K562 (cell line): ENCODE results near the gene DEGS1. TPM values are rescaled to one million over a fixed set of nuclear protein-coding genes. Genes with fewer than 3 reads are reported as not detected.
A peak's percentile ranks its signal among the peaks of the same experiment; 100 is the strongest.

ENCODE experiments used
- BACH1 ChIP-seq: fragments of 200-800 bp; sonication (Bioruptor generic); IDR thresholded peaks from 2 replicates; pipeline ENCODE4 v1.6.1; 2016; ENCODE audit warnings: missing genetic modification characterization, missing compliant biosample characterization
- BHLHE40 ChIP-seq: IDR thresholded peaks from 2 replicates; pipeline ENCODE4 v1.6.1; 2011; ENCODE audit warnings: low read length, improper control_type of control experiment
- CBX1 ChIP-seq: sonication (generic); IDR thresholded peaks from 2 replicates; pipeline ENCODE4 v1.6.1; 2016; ENCODE audit warnings: antibody characterized with exemption, low read depth, mild to moderate bottlenecking
- CEBPG ChIP-seq, 3 experiments: fragments of 200-800 bp in 1 of 3; sonication (Bioruptor generic) in 1 of 3; sonication (generic) in 1 of 3; formaldehyde crosslinking in 1 of 3; IDR thresholded peaks in 2 of 3; conservative IDR thresholded peaks in 1 of 3; 2 replicates each; pipeline versions ENCODE4 v1.6.1 to v1.8.0; 2016 to 2022; ENCODE audit warnings: missing compliant biosample characterization in 2 of 3, missing genetic modification characterization in 2 of 3, mild to moderate bottlenecking in 1 of 3, missing genetic modification reagents in 1 of 3
- EWSR1 ChIP-seq: fragments of 450-650 bp; IDR thresholded peaks from 2 replicates; pipeline ENCODE4 v1.6.1; 2018; ENCODE audit warnings: borderline replicate concordance, mild to moderate bottlenecking, low read depth, moderate library complexity; ENCODE audit not compliant: partially characterized antibody
- EZH2 ChIP-seq: IDR thresholded peaks from 2 replicates; pipeline ENCODE4 v1.6.1; 2012; ENCODE audit warnings: low read depth, mild to moderate bottlenecking, inconsistent platforms, low read length, borderline replicate concordance
- ILF3 ChIP-seq: fragments of 450-650 bp; IDR thresholded peaks from 2 replicates; pipeline ENCODE4 v1.6.1; 2018; ENCODE audit warnings: antibody characterized with exemption, mild to moderate bottlenecking, moderate library complexity, borderline replicate concordance
- JUNB ChIP-seq: fragments of 450-650 bp; formaldehyde crosslinking; conservative IDR thresholded peaks from 2 replicates; pipeline ENCODE4 v1.4.0; 2020; ENCODE audit warnings: mild to moderate bottlenecking
- KLF10 ChIP-seq: fragments of 250-450 bp; sonication (Bioruptor Pico); IDR thresholded peaks from 2 replicates; pipeline ENCODE4 v1.6.1; 2021; ENCODE audit warnings: matching md5 sums
- SAFB ChIP-seq: fragments of 200-400 bp; formaldehyde crosslinking; IDR thresholded peaks from 2 replicates; pipeline ENCODE4 v1.6.1; 2017; ENCODE audit warnings: low read depth, low read length, borderline replicate concordance
- SMARCA5 ChIP-seq: fragments of 450-650 bp; IDR thresholded peaks from 2 replicates; pipeline ENCODE4 v1.6.1; 2016
- ZKSCAN3 ChIP-seq: fragments of 250-450 bp; sonication (Bioruptor Pico); IDR thresholded peaks from 2 replicates; pipeline ENCODE4 v1.4.0; 2020
- ZNF282 ChIP-seq: sonication (generic); formaldehyde crosslinking; IDR thresholded peaks from 2 replicates; pipeline ENCODE4 v1.8.1; 2023; ENCODE audit warnings: missing genetic modification reagents
- polyA plus RNA-seq, 8 experiments: library from polyadenylated mRNA; depleted of rRNA in 4 of 8; stranded (reverse) in 5 of 8; unstranded in 3 of 8; fragments of >200 nt; fragmentation: Nextera tagmentation in 2 of 8; fragmentation: Illumina TruSeq in 1 of 8; extraction: Ambion mirVana in 2 of 8; extraction: Trizol in 1 of 8; gene quantifications; 2 replicates each; pipeline versions ENCODE4 v1.2.1 to v1.2.3, GENCODE V29; 2011 to 2014; ENCODE audit warnings: inconsistent platforms in 1 of 8, missing spikeins in 1 of 8
- total RNA-seq, 7 experiments: library from RNA; depleted of rRNA in 6 of 7; stranded (reverse); fragments of >200 nt in 6 of 7; fragmentation: Illumina TruSeq in 2 of 7; extraction: Trizol in 2 of 7; gene quantifications; 2 replicates each; pipeline versions ENCODE4 v1.2.1 to v1.2.3, GENCODE V29; 2011 to 2021; ENCODE audit warnings: low replicate concordance in 1 of 7
- TF ChIP-seq, protein P1 (sequence below): fragments of 450-650 bp; IDR thresholded peaks from 2 replicates; pipeline ENCODE4 v1.7.0; 2016; ENCODE audit warnings: borderline replicate concordance
- TF ChIP-seq, protein P2 (sequence below): IDR thresholded peaks from 3 replicates; pipeline ENCODE4 v1.6.1; 2011; ENCODE audit warnings: borderline replicate concordance, mild to moderate bottlenecking; ENCODE audit not compliant: insufficient read length, insufficient read depth
- TF ChIP-seq, protein P3 (sequence below): sonication (generic); formaldehyde crosslinking; IDR thresholded peaks from 2 replicates; pipeline ENCODE4 v1.8.0; 2022; ENCODE audit warnings: missing genetic modification reagents, mild to moderate bottlenecking, borderline replicate concordance
- TF ChIP-seq, protein P4 (sequence below): fragments of 250-450 bp; sonication (Bioruptor Pico); IDR thresholded peaks from 2 replicates; pipeline ENCODE4 v1.8.0; 2021; ENCODE audit warnings: borderline replicate concordance, mild to moderate bottlenecking, moderate library complexity; ENCODE audit not compliant: poor library complexity, severe bottlenecking
- TF ChIP-seq, protein P5 (sequence below): fragments of 450-650 bp; IDR thresholded peaks from 2 replicates; pipeline ENCODE4 v1.6.1; 2014; ENCODE audit warnings: low read depth, mild to moderate bottlenecking, moderate library complexity, borderline replicate concordance
- TF ChIP-seq, protein P6 (sequence below): fragments of 450-650 bp; conservative IDR thresholded peaks from 2 replicates; pipeline ENCODE4 v1.6.1; 2016; ENCODE audit warnings: missing genetic modification characterization, low read depth, mild to moderate bottlenecking, missing compliant biosample characterization, moderate library complexity

The DEGS1 gene
- total and polyA plus RNA-seq, 9 of the 15 experiments (the other 6 are each of a cell fraction or from before 2014, with no cell fraction given), result 12.3 to 95.0 (median 38.8) TPM

DNA sequence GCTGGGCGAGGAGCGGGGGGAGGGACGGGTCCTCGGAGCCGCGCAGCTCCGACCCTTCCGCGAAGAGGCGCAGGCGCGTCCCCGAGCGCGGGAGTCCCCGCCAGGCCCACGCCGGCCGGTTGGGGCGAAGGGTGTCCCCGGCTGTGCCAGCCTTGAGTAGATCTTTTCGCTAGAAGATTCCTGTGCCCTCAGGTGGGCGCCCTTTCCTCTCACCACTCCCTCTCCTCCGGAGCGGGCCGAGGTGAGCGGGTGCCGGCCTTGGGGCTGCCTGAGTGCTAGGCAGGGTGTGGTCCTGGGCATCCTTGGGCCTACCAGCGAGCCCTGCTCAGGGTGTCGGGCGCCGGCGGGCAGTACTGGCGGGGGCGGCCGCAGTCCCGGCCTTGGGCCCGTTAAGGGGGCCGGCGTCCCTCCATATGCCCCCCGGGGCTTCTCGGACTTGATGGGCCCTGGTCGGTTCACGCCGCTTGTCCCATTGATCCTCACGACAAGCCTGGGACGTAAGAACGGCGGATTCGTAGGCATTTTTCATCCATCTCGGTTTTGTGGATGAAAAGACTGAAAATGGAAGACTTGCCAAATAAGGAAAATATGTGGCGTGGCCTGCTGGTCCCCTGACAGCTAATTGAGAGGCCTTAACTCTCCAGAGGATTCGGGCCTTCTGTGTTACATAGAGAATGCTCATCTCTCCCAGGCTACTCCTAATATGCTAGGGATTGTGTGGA lies 712 bp downstream of the DEGS1 start (continued):
- TF ChIP-seq, protein P1, sequence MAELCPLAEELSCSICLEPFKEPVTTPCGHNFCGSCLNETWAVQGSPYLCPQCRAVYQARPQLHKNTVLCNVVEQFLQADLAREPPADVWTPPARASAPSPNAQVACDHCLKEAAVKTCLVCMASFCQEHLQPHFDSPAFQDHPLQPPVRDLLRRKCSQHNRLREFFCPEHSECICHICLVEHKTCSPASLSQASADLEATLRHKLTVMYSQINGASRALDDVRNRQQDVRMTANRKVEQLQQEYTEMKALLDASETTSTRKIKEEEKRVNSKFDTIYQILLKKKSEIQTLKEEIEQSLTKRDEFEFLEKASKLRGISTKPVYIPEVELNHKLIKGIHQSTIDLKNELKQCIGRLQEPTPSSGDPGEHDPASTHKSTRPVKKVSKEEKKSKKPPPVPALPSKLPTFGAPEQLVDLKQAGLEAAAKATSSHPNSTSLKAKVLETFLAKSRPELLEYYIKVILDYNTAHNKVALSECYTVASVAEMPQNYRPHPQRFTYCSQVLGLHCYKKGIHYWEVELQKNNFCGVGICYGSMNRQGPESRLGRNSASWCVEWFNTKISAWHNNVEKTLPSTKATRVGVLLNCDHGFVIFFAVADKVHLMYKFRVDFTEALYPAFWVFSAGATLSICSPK, result no peak
- TF ChIP-seq BACH1 (tag), result no peak
- TF ChIP-seq EWSR1, result no peak
- TF ChIP-seq EZH2, result no peak
- TF ChIP-seq SAFB, result no peak; the same call in 1 of the 2 replicates
- TF ChIP-seq ZNF282 (CRISPR knock-in tag), result no peak
- TF ChIP-seq, protein P2, sequence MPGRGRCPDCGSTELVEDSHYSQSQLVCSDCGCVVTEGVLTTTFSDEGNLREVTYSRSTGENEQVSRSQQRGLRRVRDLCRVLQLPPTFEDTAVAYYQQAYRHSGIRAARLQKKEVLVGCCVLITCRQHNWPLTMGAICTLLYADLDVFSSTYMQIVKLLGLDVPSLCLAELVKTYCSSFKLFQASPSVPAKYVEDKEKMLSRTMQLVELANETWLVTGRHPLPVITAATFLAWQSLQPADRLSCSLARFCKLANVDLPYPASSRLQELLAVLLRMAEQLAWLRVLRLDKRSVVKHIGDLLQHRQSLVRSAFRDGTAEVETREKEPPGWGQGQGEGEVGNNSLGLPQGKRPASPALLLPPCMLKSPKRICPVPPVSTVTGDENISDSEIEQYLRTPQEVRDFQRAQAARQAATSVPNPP, result no peak
- TF ChIP-seq, protein P3, sequence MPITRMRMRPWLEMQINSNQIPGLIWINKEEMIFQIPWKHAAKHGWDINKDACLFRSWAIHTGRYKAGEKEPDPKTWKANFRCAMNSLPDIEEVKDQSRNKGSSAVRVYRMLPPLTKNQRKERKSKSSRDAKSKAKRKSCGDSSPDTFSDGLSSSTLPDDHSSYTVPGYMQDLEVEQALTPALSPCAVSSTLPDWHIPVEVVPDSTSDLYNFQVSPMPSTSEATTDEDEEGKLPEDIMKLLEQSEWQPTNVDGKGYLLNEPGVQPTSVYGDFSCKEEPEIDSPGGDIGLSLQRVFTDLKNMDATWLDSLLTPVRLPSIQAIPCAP (CRISPR knock-in tag), result no peak; the same call in 1 of the 2 replicates
- TF ChIP-seq CBX1, result no peak
- no peak for TF ChIP-seq KLF10 (CRISPR knock-in tag)
- TF ChIP-seq, protein P4, sequence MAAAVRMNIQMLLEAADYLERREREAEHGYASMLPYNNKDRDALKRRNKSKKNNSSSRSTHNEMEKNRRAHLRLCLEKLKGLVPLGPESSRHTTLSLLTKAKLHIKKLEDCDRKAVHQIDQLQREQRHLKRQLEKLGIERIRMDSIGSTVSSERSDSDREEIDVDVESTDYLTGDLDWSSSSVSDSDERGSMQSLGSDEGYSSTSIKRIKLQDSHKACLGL, result no peak
- TF ChIP-seq CEBPG (CRISPR knock-in tag; IDR thresholded peaks at IDR 0.05), result 0 out of 2 replicates have a peak, but pooled peaks have one; percentile 6
- TF ChIP-seq CEBPG (tag; conservative IDR thresholded peaks at IDR 0.05 in 1 of 2, IDR thresholded peaks at IDR 0.05 in 1 of 2), result no peak
- no peak for TF ChIP-seq BHLHE40
- TF ChIP-seq, protein P5, sequence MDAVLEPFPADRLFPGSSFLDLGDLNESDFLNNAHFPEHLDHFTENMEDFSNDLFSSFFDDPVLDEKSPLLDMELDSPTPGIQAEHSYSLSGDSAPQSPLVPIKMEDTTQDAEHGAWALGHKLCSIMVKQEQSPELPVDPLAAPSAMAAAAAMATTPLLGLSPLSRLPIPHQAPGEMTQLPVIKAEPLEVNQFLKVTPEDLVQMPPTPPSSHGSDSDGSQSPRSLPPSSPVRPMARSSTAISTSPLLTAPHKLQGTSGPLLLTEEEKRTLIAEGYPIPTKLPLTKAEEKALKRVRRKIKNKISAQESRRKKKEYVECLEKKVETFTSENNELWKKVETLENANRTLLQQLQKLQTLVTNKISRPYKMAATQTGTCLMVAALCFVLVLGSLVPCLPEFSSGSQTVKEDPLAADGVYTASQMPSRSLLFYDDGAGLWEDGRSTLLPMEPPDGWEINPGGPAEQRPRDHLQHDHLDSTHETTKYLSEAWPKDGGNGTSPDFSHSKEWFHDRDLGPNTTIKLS, result 0 out of 2 replicates have a peak, but pooled peaks have one; percentile 4
- no peak for TF ChIP-seq JUNB
- TF ChIP-seq, protein P6, sequence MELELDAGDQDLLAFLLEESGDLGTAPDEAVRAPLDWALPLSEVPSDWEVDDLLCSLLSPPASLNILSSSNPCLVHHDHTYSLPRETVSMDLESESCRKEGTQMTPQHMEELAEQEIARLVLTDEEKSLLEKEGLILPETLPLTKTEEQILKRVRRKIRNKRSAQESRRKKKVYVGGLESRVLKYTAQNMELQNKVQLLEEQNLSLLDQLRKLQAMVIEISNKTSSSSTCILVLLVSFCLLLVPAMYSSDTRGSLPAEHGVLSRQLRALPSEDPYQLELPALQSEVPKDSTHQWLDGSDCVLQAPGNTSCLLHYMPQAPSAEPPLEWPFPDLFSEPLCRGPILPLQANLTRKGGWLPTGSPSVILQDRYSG (tag), result no peak
- TF ChIP-seq SMARCA5, result no peak
- TF ChIP-seq ZKSCAN3 (CRISPR knock-in tag), result no peak
- no peak for TF ChIP-seq ILF3
